Central memory CD8-positive, alpha-beta T cell (primary cell): ENCODE data around the gene IL26.

Experiments
- ATAC-seq: fragments of 150-1000 bp; cut with Tn5 transposase; replicated peaks from 2 replicates; pipeline ENCODE4 v1.10.0; 2022; ENCODE audit warnings: mild to moderate bottlenecking, moderate FRiP score, moderate number of reproducible peaks; ENCODE audit not compliant: poor library complexity, severe bottlenecking; ENCODE audit errors: extremely low read depth
- DNase-seq, 2 donors: peaks; one replicate each; pipeline ENCODE4 v3.0.0; 2021; ENCODE audit warnings: low spot score in 2 of 2
- H3K27ac Mint-ChIP-seq: one replicate; pipeline ENCODE4 v1.8.0; 2022; ENCODE audit warnings: low read depth, mild to moderate bottlenecking, moderate library complexity, mixed read lengths
- H3K27me3 Mint-ChIP-seq: one replicate; pipeline ENCODE4 v1.8.0; 2022; ENCODE audit warnings: mixed read lengths
- H3K36me3 Mint-ChIP-seq: one replicate; pipeline ENCODE4 v1.8.0; 2022; ENCODE audit warnings: mild to moderate bottlenecking, moderate library complexity, mixed read lengths; ENCODE audit not compliant: insufficient read depth
- H3K4me1 Mint-ChIP-seq: one replicate; pipeline ENCODE4 v1.8.0; 2022; ENCODE audit warnings: mixed read lengths
- H3K4me3 Mint-ChIP-seq: one replicate; pipeline ENCODE4 v1.8.0; 2022; ENCODE audit warnings: mild to moderate bottlenecking, moderate library complexity, mixed read lengths
- H3K9me3 Mint-ChIP-seq: one replicate; pipeline ENCODE4 v1.8.0; 2022; ENCODE audit warnings: mixed read lengths

IL26 gene

GRCh38 chr12:68237078-68237477, 11.5 kb upstream of the IL26 start:
- Mint-ChIP-seq H3K9me3 (no peaks in the 10 kb centered on the region), H3K27me3 (no peaks in the 10 kb centered on the region), H3K4me1 (peaks cover 28% of the 10 kb centered on the region), H3K36me3 (peaks cover 2% of the 10 kb centered on the region), H3K27ac (peak overlapping the region; percentile 78), H3K4me3 (peak overlapping the region; percentile 83)
- DNase-seq = no peak
- no peak for ATAC-seq

DNA sequence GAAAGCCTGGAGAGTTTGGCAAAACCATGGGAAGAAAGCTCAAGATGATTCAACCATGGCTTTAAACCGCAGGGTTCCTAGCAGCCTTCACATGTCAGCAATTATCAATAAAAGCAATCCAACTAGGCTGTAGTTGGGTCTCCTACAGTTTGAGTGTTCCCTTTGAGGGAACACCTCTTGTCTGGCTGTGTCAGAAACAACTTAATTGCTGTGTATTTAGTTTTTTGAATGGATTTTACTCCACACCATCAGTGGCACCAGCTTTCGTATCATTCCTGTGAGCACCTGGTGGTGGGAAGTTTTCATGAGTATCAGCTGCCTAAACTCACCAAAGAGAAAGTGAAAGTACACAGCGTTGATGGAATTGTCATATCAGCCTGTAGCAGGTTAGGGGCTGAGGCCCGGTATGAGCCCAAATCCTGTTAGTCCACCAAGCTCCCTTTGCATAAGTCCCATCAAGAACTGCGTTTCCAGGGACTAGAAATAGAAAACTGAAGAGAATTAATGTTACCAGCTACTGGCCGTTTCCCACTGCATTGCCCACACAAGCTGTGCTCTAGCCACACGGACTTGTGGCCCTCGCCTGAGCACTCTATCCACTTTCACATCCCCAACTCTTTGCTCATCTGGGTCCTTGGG, 10.9 kb upstream of the IL26 start:
- Mint-ChIP-seq H3K9me3 (no peaks in the 10 kb centered on the region), H3K4me1 (peaks cover 28% of the 10 kb centered on the region), H3K36me3 (peaks cover 2% of the 10 kb centered on the region), H3K27me3 (no peaks in the 10 kb centered on the region), H3K4me3 (peak overlapping the region; percentile 83), H3K27ac (peak overlapping the region; percentile 78)
- DNase-seq (no peak), ATAC-seq (peak; percentile 72)

DNA sequence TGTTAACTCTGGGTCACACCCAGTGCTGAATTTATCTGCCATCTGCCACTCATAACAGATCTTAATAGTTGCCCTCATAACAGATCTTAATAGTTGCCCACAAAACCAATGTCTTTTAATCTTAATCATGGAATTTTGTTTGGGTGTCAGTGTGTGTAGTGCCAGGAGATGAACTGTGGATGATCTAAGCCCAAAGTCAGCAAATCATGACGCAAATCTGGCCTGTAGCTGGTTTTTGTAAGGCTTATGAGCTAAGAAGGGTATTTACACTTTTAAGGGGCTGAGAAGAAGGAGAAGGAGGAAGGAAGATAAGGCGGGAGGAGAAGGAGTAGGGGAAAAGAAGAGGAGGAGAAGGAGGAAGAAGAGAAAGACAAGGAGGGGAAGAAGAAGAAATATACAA, 10.0 kb upstream of the IL26 start:
- Mint-ChIP-seq H3K27me3 (no peaks in the 10 kb centered on the region), H3K9me3 (no peaks in the 10 kb centered on the region), H3K27ac (peak overlapping the region; percentile 78), H3K36me3 (peaks cover 2% of the 10 kb centered on the region), H3K4me1 (peaks cover 20% of the 10 kb centered on the region), H3K4me3 (peak overlapping the region; percentile 37)
- DNase-seq (no peak), ATAC-seq (no peak)

DNA sequence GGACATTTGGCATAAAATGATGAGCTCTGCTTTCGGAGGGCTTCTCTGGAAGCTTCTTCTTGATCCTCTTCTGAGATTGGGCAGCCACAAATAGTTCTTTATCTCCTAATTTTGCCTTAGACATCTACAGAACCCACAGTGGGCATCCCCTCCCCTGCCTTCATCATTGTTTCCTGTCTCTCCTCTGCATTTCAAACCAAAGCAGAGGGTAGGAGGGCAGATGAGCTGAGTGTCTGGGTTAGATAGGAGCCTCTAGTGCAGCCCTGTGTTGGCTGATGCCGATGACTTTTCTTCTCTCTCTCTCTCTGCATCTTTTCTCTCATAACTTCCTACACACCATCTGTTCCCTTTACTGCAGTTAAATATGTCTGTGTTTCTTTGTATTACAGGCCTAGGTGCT, 8.5 kb upstream of the IL26 start:
- Mint-ChIP-seq H3K36me3 (peaks cover 2% of the 10 kb centered on the region), H3K4me1 (peaks cover 13% of the 10 kb centered on the region), H3K27ac (no peak overlapping the region), H3K9me3 (no peaks in the 10 kb centered on the region), H3K27me3 (no peaks in the 10 kb centered on the region), H3K4me3 (no peak overlapping the region)
- ATAC-seq (peak; percentile 27), DNase-seq (no peak)

DNA sequence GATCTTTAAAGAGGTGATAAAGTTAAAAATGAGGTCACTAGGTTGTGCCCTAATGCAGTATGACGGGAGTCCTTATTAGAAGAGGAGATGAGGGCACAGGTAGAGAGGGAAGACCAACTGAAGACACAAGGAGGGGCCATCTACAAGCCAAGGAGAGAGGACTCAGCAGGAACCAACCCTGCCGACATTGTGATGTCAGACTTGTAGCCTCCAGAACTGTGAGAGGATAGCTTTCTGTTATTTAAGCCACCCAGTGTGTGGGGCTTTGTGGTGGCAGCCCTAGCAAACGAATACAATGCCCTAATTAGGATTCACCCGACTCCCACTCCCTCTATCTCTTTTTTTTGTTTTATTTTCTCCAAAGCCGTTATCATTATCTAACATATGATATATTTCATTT, 7.9 kb upstream of the IL26 start:
- H3K27ac Mint-ChIP-seq = no peak overlapping the region
- no peaks in the 10 kb centered on the region for H3K27me3 Mint-ChIP-seq
- peaks cover 13% of the 10 kb centered on the region for H3K4me1 Mint-ChIP-seq
- H3K4me3 Mint-ChIP-seq = no peak overlapping the region
- DNase-seq (no peak), ATAC-seq (no peak)
- H3K9me3 Mint-ChIP-seq = no peaks in the 10 kb centered on the region
- H3K36me3 Mint-ChIP-seq = peaks cover 2% of the 10 kb centered on the region

- H3K4me1 Mint-ChIP-seq = peaks cover 9% of the 10 kb centered on the region
- no peak overlapping the region for H3K27ac Mint-ChIP-seq
- ATAC-seq = no peak
- H3K9me3 Mint-ChIP-seq = no peaks in the 10 kb centered on the region
- H3K4me3 Mint-ChIP-seq = no peak overlapping the region
- no peaks in the 10 kb centered on the region for H3K27me3 Mint-ChIP-seq
- no peak for DNase-seq
- peaks cover 2% of the 10 kb centered on the region for H3K36me3 Mint-ChIP-seq
These were observed 6.1 kb upstream of the IL26 start for GRCh38 chr12:68231691-68232090.

GRCh38 chr12:68231229-68231628, 5.6 kb upstream of the IL26 start:
- ATAC-seq (no peak), DNase-seq (no peak)
- Mint-ChIP-seq H3K36me3 (peaks cover 2% of the 10 kb centered on the region), H3K4me3 (no peak overlapping the region), H3K4me1 (peaks cover 6% of the 10 kb centered on the region), H3K27me3 (no peaks in the 10 kb centered on the region), H3K9me3 (no peaks in the 10 kb centered on the region), H3K27ac (no peak overlapping the region)

- no peaks in the 10 kb centered on the region for H3K27me3 Mint-ChIP-seq
- no peaks in the 10 kb centered on the region for H3K36me3 Mint-ChIP-seq
- no peak overlapping the region for H3K4me3 Mint-ChIP-seq
- no peak overlapping the region for H3K27ac Mint-ChIP-seq
- DNase-seq (no peak), ATAC-seq (no peak)
- no peaks in the 10 kb centered on the region for H3K4me1 Mint-ChIP-seq
- no peaks in the 10 kb centered on the region for H3K9me3 Mint-ChIP-seq
These were observed 4.3 kb upstream of the IL26 start for GRCh38 chr12:68229956-68230355.

- H3K36me3 Mint-ChIP-seq = peaks cover 4% of the 10 kb centered on the region
- no peaks in the 10 kb centered on the region for H3K27me3 Mint-ChIP-seq
- H3K4me3 Mint-ChIP-seq = no peak overlapping the region
- no peaks in the 10 kb centered on the region for H3K9me3 Mint-ChIP-seq
- no peak for DNase-seq
- H3K4me1 Mint-ChIP-seq = peaks cover 6% of the 10 kb centered on the region
- no peak overlapping the region for H3K27ac Mint-ChIP-seq
- no peak for ATAC-seq
These were observed 1.7 kb upstream of the IL26 start for GRCh38 chr12:68227356-68227755.

DNA sequence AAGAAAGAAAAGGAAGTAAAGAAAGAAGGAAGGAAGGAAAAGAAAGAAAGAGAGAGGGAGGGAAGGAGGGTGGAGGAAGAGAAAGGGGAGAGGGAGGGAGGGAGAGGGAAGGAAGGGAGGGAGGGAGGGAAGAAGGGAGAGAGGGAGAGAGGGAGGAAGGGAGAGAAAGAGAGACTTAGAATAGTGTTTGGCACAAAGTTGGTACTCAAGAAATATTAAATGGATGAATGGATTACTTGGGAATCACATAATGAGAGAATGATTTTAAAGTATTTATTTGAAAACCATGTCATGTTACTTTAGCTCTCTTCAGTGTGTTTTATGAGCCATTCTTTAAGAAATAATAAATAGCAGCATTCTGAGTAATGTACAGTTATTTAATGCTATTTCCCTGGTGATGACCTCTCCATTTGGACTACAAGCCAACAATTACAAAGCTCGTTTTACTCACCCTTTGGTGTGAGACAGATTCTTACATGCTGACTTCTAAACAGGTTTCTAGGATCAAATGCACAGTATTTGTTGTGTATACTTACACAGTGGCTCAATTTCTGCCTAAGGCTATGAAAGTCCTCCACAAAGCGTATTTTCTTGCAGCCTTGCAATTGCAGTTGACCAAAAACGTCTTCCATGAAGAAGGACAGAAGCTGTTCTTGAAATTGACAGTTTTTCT, 861 bp downstream of the IL26 start:
- DNase-seq = no peak
- Mint-ChIP-seq H3K27ac (peak overlapping the region; percentile 29), H3K36me3 (peaks cover 4% of the 10 kb centered on the region)

GRCh38 chr12:68223067-68223747, 2.4 kb downstream of the IL26 start:
- Mint-ChIP-seq H3K4me3 (peak overlapping the region; percentile 33), H3K9me3 (no peaks in the 10 kb centered on the region), H3K36me3 (peaks cover 4% of the 10 kb centered on the region), H3K27me3 (no peaks in the 10 kb centered on the region), H3K27ac (no peak overlapping the region), H3K4me1 (peaks cover 6% of the 10 kb centered on the region)
- ATAC-seq (peak; percentile 73), DNase-seq (peak; percentile 43 to 46)

More for the DNA sequence above, 861 bp downstream of the IL26 start:
- Mint-ChIP-seq H3K4me3 (no peak overlapping the region), H3K27me3 (no peaks in the 10 kb centered on the region), H3K9me3 (no peaks in the 10 kb centered on the region), H3K4me1 (peaks cover 6% of the 10 kb centered on the region)
- ATAC-seq = no peak

- Mint-ChIP-seq H3K4me3 (no peak overlapping the region), H3K9me3 (no peaks in the 10 kb centered on the region), H3K36me3 (peaks cover 4% of the 10 kb centered on the region), H3K27me3 (no peaks in the 10 kb centered on the region), H3K4me1 (peaks cover 6% of the 10 kb centered on the region), H3K27ac (no peak overlapping the region)
- ATAC-seq = no peak
- no peak for DNase-seq
These were observed 3.3 kb downstream of the IL26 start for GRCh38 chr12:68222326-68222725.

DNA sequence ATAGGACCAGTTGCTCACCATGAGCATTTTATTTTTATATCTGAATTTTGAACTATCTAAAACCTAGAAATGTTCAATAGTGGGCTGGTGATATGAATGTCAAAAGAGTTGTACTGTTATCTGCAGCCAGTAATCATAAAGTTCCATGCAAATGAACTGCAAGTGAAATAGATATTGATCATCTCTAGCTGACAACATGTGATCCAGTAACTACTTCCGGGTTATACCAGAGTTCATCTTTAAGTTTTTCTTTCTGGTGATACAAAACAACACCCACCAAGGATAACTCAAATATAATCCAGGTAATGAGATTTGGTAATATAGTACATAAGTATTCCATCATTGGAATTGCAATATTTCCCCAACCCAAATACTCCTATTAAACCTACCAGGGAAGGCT, 4.1 kb downstream of the IL26 start:
- ATAC-seq = no peak
- Mint-ChIP-seq H3K27ac (no peak overlapping the region), H3K36me3 (peaks cover 4% of the 10 kb centered on the region), H3K4me3 (no peak overlapping the region), H3K9me3 (no peaks in the 10 kb centered on the region), H3K4me1 (peaks cover 6% of the 10 kb centered on the region), H3K27me3 (no peaks in the 10 kb centered on the region)
- DNase-seq = no peak
